Lung (tissue), 16 donors: ENCODE results near the gene GTPBP3. TPM values are rescaled to one million over a fixed set of nuclear protein-coding genes. Genes with fewer than 3 reads are reported as not detected.
A peak's percentile ranks its signal among the peaks of the same experiment; 100 is the strongest.

Source experiments
- ATAC-seq: fragments of 200-7000 bp; cut with Tn5 transposase; one replicate; pipeline ENCODE4 v1.9.1; 2020; ENCODE audit warnings: moderate number of reproducible peaks; ENCODE audit not compliant: insufficient read depth, low FRiP score
- DNase-seq, 3 donors: peaks; one replicate each; pipeline ENCODE4 v3.0.0-alpha.2; 2013 to 2017
- H3K27ac ChIP-seq, 2 donors: one replicate each; pipeline ENCODE4 v1.5.1; 2013; ENCODE audit warnings: mild to moderate bottlenecking in 2 of 2, moderate library complexity in 2 of 2, control low read depth in 1 of 2, inconsistent platforms in 1 of 2, low read depth in 1 of 2, low read length in 1 of 2
- H3K27me3 ChIP-seq, 3 donors: one replicate each; pipeline ENCODE4 v1.5.1; 2013; ENCODE audit warnings: low read length in 2 of 3; ENCODE audit not compliant: control insufficient read depth in 3 of 3, insufficient read depth in 3 of 3
- H3K36me3 ChIP-seq, 4 donors: one replicate each; pipeline ENCODE4 v1.5.1; 2013; ENCODE audit warnings: low read length in 4 of 4, mild to moderate bottlenecking in 1 of 4, moderate library complexity in 1 of 4; ENCODE audit not compliant: control insufficient read depth in 4 of 4, insufficient read depth in 4 of 4
- H3K4me1 ChIP-seq, 5 donors: one replicate each; pipeline ENCODE4 v1.5.1; 2013; ENCODE audit warnings: low read length in 5 of 5, mild to moderate bottlenecking in 2 of 5, moderate library complexity in 1 of 5; ENCODE audit not compliant: control insufficient read depth in 5 of 5, insufficient read depth in 5 of 5
- H3K4me3 ChIP-seq: one replicate; pipeline ENCODE4 v1.5.1; 2013; ENCODE audit warnings: mild to moderate bottlenecking, control low read depth, moderate library complexity
- H3K9ac ChIP-seq, 2 donors: one replicate each; pipeline ENCODE4 v1.5.1; 2013; ENCODE audit warnings: low read length in 2 of 2, control low read depth in 1 of 2; ENCODE audit not compliant: insufficient read depth in 1 of 2
- H3K9me3 ChIP-seq, 4 donors: one replicate each; pipeline ENCODE4 v1.5.1; 2013; ENCODE audit warnings: low read length in 3 of 4, mild to moderate bottlenecking in 1 of 4, moderate library complexity in 1 of 4; ENCODE audit not compliant: control insufficient read depth in 4 of 4, insufficient read depth in 3 of 4
- CTCF ChIP-seq: IDR thresholded peaks from 2 replicates; pipeline ENCODE4 v1.5.1; 2012; ENCODE audit warnings: mild to moderate bottlenecking; ENCODE audit errors: control extremely low read depth, extremely low read depth
- WGBS, 2 donors: extraction: QIAGEN DNeasy Blood & Tissue Kit; methylation state at CpG; one replicate each; pipeline ENCODE4 v1.1.7; 2013; 5-methylcytosine and 5-hydroxymethylcytosine counted together
- long read RNA-seq, 5 donors: transcript quantifications; one replicate each; lab custom pipeline, GENCODE V29; 2026
- polyA plus RNA-seq, 2 donors: library from polyadenylated mRNA; stranded (reverse); fragments of 200-250 nt; gene quantifications; one replicate each; pipeline ENCODE4 v1.2.1, GENCODE V29; 2013
- total RNA-seq, 2 donors: library from RNA; depleted of rRNA in 1 of 2; stranded (reverse); fragments of >200 nt in 1 of 2; gene quantifications; one replicate each; pipeline ENCODE4 v1.2.1, GENCODE V29; 2014 to 2021
- donor health status: control.
- donor health status: control.
- donor health status: Bipolar disorder and iron deficiency.
- donor health status: healthy.
- donor health status: DM: yes; HTN: yes; CAD: no.

Gene GTPBP3
- total RNA-seq: 10 to 100 TPM; 22.2 to 24.1 TPM
- 10 to 100 TPM; 13.3 to 14.2 TPM for polyA plus RNA-seq
- long read RNA-seq, donor 1, partial matches to known transcripts: 0 of 3 reads
- long read RNA-seq, donor 1, other reads (novel, unspliced or antisense): 0 of 3 reads
- long read RNA-seq, donor 2, partial matches to known transcripts: 0 of 1 reads
- long read RNA-seq, donor 2, other reads (novel, unspliced or antisense): 0 of 1 reads
- long read RNA-seq, donor 3, partial matches to known transcripts: 0 of 6 reads
- long read RNA-seq, donor 3, other reads (novel, unspliced or antisense): 0 of 6 reads
- long read RNA-seq, donor 4, partial matches to known transcripts: 0 of 4 reads
- long read RNA-seq, donor 4, other reads (novel, unspliced or antisense): 0 of 4 reads
- long read RNA-seq, donor 5, partial matches to known transcripts: 0 of 3 reads
- long read RNA-seq, donor 5, other reads (novel, unspliced or antisense): 0 of 3 reads

DNA sequence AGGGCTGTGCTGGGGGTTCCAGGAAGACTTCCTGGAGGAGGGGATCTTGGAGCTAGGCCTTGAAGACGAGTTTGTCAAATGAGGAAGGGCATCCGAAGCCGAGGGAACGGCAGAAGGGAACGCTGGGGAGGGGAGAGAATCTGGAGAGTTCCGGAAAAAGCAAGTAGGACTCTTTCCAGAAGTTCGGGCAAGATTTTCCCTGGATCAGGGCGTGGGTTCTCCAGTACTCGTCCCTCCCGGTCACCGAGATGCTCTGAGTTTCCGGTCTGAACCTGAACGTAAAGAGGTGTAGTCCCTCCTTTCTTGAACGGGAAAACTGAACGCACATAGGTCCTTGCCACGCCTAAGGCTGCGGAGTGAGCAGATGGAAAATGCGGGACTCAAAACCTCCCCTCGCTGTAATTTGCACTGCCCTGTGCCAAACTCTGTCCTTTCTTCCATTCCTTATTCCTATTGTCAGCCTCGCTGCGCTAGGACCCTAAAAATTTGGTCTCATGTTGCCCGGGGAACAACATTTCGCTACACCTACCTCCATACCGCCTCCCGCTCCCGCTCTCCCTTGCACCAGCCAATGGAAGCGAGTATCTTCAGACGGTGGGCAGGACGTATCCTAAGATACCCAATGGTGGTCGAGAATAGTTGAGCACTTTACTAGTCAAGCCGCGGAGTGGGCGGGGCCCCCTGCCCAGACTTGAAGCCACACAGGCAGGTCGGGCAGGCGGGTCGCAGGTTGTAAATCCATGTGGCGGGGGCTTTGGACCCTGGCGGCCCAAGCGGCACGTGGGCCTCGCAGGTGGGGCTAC is at the start of gene GTPBP3:
TSS of gene GTPBP3 (plus strand) at position 682 of the 803 bp plus-strand sequence. CDS start at position 741, 59 bp downstream.
- whole genome bisulfite sequencing, 2 donors: 0 to 1% methylated on average over 40 to 41 of the region's 41 CpGs
- peak within 1 kb of the TSS; percentile 16 to 78 for H3K9ac ChIP-seq
- peak within 1 kb of the TSS; percentile 74 for H3K4me3 ChIP-seq
- H3K36me3 ChIP-seq: peaks cover 0 to 11% (median 2%) of the 10 kb centered on the region in 4 donors
- TF ChIP-seq CTCF: no peak
- no peaks in the 10 kb centered on the region for H3K27me3 ChIP-seq
- peaks cover 0 to 21% (median 5%) of the 10 kb centered on the region in 5 donors for H3K4me1 ChIP-seq
- no peaks in the 10 kb centered on the region for H3K9me3 ChIP-seq
- DNase-seq: peak; percentile 96 to 99 (median 99)
- ATAC-seq: peak; percentile 89
- peak within 1 kb of the TSS; percentile 94 to 95 for H3K27ac ChIP-seq

DNA sequence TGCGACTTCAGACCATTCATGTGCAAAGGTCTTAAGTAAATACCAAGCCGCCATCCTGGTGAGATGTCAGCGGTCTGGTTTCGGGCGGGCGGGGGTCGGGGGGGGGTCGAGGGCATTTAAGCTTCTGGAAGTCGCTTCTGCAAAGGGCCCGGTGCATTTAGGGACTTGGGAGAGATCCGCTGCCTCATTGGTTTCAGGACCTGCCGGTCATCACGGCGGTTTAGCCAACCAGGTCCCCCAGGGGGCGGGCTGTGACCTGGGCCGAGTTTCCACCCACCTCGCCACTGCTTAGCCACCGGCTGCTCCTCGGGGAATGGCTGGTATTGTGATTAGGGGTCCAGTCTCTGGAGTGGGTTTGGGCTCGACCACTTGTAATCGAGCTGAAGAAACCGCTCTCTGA is 47.9 kb upstream of the GTPBP3 start:
- Histone ChIP-seq H3K4me3 (no peak overlapping the region), H3K36me3 (no peaks in the 10 kb centered on the region), H3K27me3 (no peaks in the 10 kb centered on the region), H3K9ac (no peak overlapping the region), H3K27ac (no peak overlapping the region), H3K4me1 (peaks cover 0 to 6% (median 0%) of the 10 kb centered on the region in 5 donors), H3K9me3 (no peaks in the 10 kb centered on the region)
- ATAC-seq (no peak), DNase-seq (peak; percentile 47 to 82 (median 68))
- TF ChIP-seq CTCF: no peak
- WGBS, 2 donors: 15 to 20% methylated on average over 22 of the region's 22 CpGs

DNA sequence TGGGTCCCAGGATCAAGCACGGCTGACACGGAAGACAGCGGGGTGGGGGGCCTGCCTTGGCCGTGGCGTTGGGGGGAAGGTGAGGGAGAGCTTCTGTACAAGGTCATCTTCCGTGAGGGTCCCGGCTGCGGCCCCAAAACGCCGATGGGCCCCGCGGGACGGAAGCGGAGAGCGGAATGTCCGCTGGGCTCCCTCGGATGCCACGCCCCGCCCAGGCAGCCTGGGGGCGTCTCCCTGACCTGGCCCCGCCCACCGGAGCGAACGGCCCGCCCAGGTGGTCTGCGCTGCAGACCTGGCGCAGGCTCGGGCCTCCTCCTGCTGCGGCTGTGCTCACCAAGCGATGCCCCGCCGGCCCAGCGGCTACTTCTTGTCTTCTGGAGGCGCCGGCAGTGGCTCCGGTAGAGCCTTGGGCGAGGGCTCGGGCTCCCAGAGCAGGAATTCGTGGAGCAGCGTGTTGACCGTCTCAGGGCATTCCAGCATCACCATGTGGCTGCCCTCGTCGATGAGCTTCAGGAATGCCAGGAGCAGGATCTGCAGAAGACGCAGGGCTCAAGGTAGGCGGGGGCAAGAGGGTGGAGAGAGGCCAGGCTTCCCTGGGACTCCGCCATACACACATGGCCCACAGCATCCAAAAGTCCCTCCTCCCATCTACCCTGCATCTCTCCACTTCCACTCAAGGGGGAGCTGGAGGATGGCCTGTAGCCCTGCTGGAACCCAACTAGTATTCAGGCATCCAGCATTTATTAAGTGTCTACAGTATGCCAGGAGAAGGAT is 44.9 kb upstream of the GTPBP3 start:
- H3K4me3 ChIP-seq: peak overlapping the region; percentile 2
- DNase-seq (peak; percentile 84 to 85 (median 84)), ATAC-seq (peak; percentile 82)
- no peak overlapping the region for H3K9ac ChIP-seq
- no peaks in the 10 kb centered on the region for H3K27me3 ChIP-seq
- H3K9me3 ChIP-seq: no peaks in the 10 kb centered on the region
- 4 to 5% methylated on average over 35 to 46 of the region's 46 CpGs for WGBS, 2 donors
- TF ChIP-seq CTCF: peak; percentile 79
- peaks cover 0 to 4% (median 0%) of the 10 kb centered on the region in 4 donors for H3K36me3 ChIP-seq
- H3K4me1 ChIP-seq: peaks cover 0 to 6% (median 0%) of the 10 kb centered on the region in 5 donors
- peak overlapping the region in 1 of 2 donors; percentile 62 for H3K27ac ChIP-seq
